ENCODE data around the gene ADAMTS5.
A peak's percentile ranks its signal among the peaks of the same experiment; 100 is the strongest.

ADAMTS5 gene

GRCh38 chr21:26969971-26970725, 3.3 kb upstream of the ADAMTS5 start:
- no peak for DNase-seq (ENCODE audit: low read depth)
- TF ChIP-seq, protein P1, sequence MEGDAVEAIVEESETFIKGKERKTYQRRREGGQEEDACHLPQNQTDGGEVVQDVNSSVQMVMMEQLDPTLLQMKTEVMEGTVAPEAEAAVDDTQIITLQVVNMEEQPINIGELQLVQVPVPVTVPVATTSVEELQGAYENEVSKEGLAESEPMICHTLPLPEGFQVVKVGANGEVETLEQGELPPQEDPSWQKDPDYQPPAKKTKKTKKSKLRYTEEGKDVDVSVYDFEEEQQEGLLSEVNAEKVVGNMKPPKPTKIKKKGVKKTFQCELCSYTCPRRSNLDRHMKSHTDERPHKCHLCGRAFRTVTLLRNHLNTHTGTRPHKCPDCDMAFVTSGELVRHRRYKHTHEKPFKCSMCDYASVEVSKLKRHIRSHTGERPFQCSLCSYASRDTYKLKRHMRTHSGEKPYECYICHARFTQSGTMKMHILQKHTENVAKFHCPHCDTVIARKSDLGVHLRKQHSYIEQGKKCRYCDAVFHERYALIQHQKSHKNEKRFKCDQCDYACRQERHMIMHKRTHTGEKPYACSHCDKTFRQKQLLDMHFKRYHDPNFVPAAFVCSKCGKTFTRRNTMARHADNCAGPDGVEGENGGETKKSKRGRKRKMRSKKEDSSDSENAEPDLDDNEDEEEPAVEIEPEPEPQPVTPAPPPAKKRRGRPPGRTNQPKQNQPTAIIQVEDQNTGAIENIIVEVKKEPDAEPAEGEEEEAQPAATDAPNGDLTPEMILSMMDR (IDR thresholded peaks at IDR 0.05; ENCODE audit: control insufficient read depth, extremely low read depth, insufficient read depth) = no peak
- H3K4me3 ChIP-seq (ENCODE audit: low read depth, low read length) = no peak overlapping the region

DNA sequence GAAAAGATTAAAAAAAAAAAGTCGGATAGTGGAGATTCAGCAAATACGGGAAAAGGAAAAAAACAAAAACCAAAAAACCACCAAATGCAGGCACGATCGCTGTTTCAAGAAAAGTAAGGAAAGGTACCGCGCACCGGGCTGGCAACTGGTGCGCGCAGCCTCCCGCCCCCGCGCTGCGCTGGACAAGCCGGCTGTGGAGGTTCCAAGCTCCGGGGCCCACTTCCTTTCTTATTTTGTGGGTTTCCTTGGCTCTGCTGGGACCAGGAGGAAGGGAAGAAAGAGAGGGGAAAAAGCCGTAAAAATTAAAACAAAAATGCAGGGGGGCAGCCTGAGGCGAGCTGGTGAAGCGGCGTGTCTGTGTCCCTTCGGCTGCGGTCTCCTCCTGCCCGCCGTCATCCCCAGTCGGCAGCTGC, 233 bp downstream of the ADAMTS5 start:
- no peak for DNase-seq (ENCODE audit: low read depth)
- H3K4me3 ChIP-seq (ENCODE audit: low read depth, low read length) = peak overlapping the region; percentile 45

GRCh38 chr21:26965907-26966581, 844 bp downstream of the ADAMTS5 start:
- TF ChIP-seq, protein P1 (IDR thresholded peaks at IDR 0.05; ENCODE audit: control insufficient read depth, extremely low read depth, insufficient read depth) = no peak
- H3K4me3 ChIP-seq (ENCODE audit: low read depth, low read length) = peak overlapping the region; percentile 45
- no peak for DNase-seq (ENCODE audit: low read depth)

More for the DNA sequence above, 233 bp downstream of the ADAMTS5 start:
- TF ChIP-seq, protein P1 (IDR thresholded peaks at IDR 0.05; ENCODE audit: control insufficient read depth, extremely low read depth, insufficient read depth) = no peak

DNA sequence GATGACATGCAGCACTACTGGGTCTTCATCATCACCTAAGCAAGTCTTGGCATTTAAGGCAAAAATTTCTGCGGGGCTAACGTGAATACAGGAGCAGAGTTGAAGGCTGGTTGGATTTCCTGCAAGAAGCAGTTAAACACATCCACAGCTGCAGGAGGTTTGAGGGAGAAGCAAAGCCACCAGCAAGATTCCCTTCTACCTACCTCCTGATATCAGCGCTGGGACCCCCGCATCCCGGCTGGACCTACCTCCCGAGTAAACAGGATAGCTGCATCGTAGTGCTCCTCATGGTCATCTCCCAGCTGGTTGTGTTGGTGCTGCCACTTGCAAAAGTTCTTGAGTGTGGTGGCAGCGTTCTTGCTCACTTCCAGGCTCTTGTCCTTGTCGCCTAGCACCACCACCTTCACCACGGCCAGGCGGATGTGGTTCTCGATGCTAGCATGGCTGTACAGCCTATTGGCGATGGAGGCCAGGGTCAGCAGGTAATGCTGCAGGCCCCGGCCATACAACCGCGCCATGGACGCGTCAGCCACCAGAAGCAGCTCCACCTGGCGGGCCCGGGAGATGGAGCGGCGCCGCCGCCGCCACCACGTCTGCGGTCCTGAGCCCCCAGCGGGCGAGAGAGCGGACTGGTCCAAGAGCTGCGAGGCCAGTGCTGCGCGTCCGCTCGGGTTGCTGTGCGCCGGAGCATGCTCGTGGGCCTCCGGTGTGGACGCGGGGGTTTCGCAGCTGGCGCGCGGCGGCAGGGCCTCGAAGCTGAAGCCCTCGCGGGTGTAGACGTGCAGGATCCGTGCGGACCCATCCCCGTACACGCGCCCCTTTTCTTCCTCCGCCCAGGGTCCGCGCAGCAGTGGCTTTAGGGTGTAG, 1.6 kb downstream of the ADAMTS5 start:
- DNase-seq (ENCODE audit: low read depth) = no peak
- TF ChIP-seq, protein P1 (IDR thresholded peaks at IDR 0.05; ENCODE audit: control insufficient read depth, extremely low read depth, insufficient read depth) = no peak
- H3K4me3 ChIP-seq (ENCODE audit: low read depth, low read length) = no peak overlapping the region

DNA sequence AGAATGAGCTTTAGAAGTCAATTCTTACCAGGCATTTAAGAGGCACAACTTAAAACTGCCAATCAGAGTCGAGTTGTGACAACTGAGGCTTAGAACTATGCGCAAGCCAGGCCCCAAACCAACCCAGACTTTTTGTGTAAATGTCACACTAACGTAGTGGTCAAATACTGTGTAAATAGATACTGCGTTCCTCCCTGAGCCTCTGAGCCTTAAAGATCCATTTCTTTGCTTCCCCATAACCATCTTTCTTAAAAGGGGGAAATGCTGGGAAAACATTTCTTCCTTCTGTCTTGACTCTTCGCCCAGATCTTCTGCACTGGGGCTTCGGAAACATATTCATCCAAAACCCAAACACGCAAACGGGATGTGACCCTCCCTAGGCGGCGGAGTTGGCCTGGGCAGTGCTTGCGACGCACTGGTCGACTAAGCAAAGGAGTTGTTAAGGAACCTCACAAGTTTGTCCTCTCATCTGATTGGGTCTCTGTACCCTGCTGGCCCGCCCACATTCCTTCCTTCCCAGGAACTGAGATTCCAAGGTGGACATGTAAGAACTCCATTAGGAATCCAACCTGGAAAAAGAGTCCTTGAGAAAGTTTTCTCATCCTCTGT, 2.6 kb downstream of the ADAMTS5 start:
- H3K4me3 ChIP-seq (ENCODE audit: low read depth, low read length) = no peak overlapping the region
- DNase-seq (ENCODE audit: low read depth) = no peak
- TF ChIP-seq, protein P1 (IDR thresholded peaks at IDR 0.05; ENCODE audit: control insufficient read depth, extremely low read depth, insufficient read depth) = no peak

GRCh38 chr21:26962621-26963181, 4.2 kb downstream of the ADAMTS5 start:
- TF ChIP-seq, protein P1 (IDR thresholded peaks at IDR 0.05; ENCODE audit: control insufficient read depth, extremely low read depth, insufficient read depth) = no peak
- DNase-seq (ENCODE audit: low read depth) = no peak
- no peak overlapping the region for H3K4me3 ChIP-seq (ENCODE audit: low read depth, low read length)

Data from LNCaP clone FGC (cell line).